Right atrium auricular region (tissue), 2 donors: ENCODE measurements around the gene APC. TPM values are rescaled to one million over a fixed set of nuclear protein-coding genes. Genes with fewer than 3 reads are reported as not detected.

ENCODE experiments used
- DNase-seq: peaks from one replicate; pipeline ENCODE4 v3.0.0-alpha.2; 2019; ENCODE audit warnings: low spot score
- H3K27ac ChIP-seq, 2 donors: fragments of 200-600 bp; sonication (generic); 1 replicate in 1 of 2; 2 replicates in 1 of 2; pipeline ENCODE4 v1.5.1; 2016 to 2019
- H3K27me3 ChIP-seq, 2 donors: fragments of 200-600 bp; sonication (generic); one replicate each; pipeline versions ENCODE4 v1.5.1 to v1.6.0; 2017 to 2019
- H3K36me3 ChIP-seq: fragments of 200-600 bp; sonication (generic); one replicate; pipeline ENCODE4 v1.5.1; 2016
- H3K4me1 ChIP-seq, 2 donors: fragments of 200-600 bp; sonication (generic); one replicate each; pipeline versions ENCODE4 v1.5.1 to v1.6.0; 2017 to 2019
- H3K4me3 ChIP-seq, 2 donors: fragments of 200-600 bp; sonication (generic); 1 replicate in 1 of 2; 2 replicates in 1 of 2; pipeline ENCODE4 v1.5.1; 2017 to 2019; ENCODE audit warnings: mild to moderate bottlenecking in 1 of 2, moderate library complexity in 1 of 2
- H3K9me3 ChIP-seq, 2 donors: fragments of 200-600 bp; sonication (generic); one replicate each; pipeline ENCODE4 v1.5.1; 2019
- CTCF ChIP-seq, 2 donors: fragments of 200-600 bp; sonication (generic); IDR thresholded peaks; one replicate each; pipeline ENCODE4 v1.5.1; 2019; ENCODE audit warnings: antibody characterized with exemption in 2 of 2
- total RNA-seq, 2 donors: library from RNA; depleted of rRNA; stranded (reverse); fragments of >200 nt; gene quantifications; one replicate each; pipeline ENCODE4 v1.1.0, GENCODE V29; 2016

APC gene
- total RNA-seq, 2 donors from 2014 or later, result 38.3 to 50.9 TPM

- peaks cover 55% of the 10 kb centered on the region for H3K36me3 ChIP-seq
- H3K27me3 ChIP-seq, result no peaks in the 10 kb centered on the region
- no peak for TF ChIP-seq CTCF (IDR thresholded peaks at IDR 0.05)
- no peak overlapping the region for H3K4me3 ChIP-seq
- H3K4me1 ChIP-seq, result no peaks in the 10 kb centered on the region
- no peak overlapping the region for H3K27ac ChIP-seq
- no peaks in the 10 kb centered on the region for H3K9me3 ChIP-seq
- no peak for DNase-seq
These were observed 86.5 kb downstream of the APC start for GRCh38 chr5:112824197-112824596.

- H3K36me3 ChIP-seq, result peaks cover 39% of the 10 kb centered on the region
- DNase-seq, result no peak
- H3K27ac ChIP-seq, result no peak overlapping the region
- no peak overlapping the region for H3K4me3 ChIP-seq
- no peaks in the 10 kb centered on the region for H3K27me3 ChIP-seq
- H3K4me1 ChIP-seq, result no peaks in the 10 kb centered on the region
- H3K9me3 ChIP-seq, result no peaks in the 10 kb centered on the region
- no peak for TF ChIP-seq CTCF (IDR thresholded peaks at IDR 0.05)
These were observed 92.7 kb downstream of the APC start for GRCh38 chr5:112830378-112830777.

- H3K27me3 ChIP-seq, result no peaks in the 10 kb centered on the region
- H3K4me3 ChIP-seq, result no peak overlapping the region
- no peaks in the 10 kb centered on the region for H3K9me3 ChIP-seq
- no peaks in the 10 kb centered on the region for H3K4me1 ChIP-seq
- peaks cover 34% of the 10 kb centered on the region for H3K36me3 ChIP-seq
- no peak for TF ChIP-seq CTCF (IDR thresholded peaks at IDR 0.05)
- DNase-seq, result no peak
- H3K27ac ChIP-seq, result no peak overlapping the region
These were observed 96.3 kb downstream of the APC start for GRCh38 chr5:112833971-112834370.

- Histone ChIP-seq H3K27me3 (no peaks in the 10 kb centered on the region), H3K27ac (no peak overlapping the region), H3K36me3 (no peaks in the 10 kb centered on the region), H3K4me1 (no peaks in the 10 kb centered on the region), H3K4me3 (no peak overlapping the region), H3K9me3 (no peaks in the 10 kb centered on the region)
- no peak for TF ChIP-seq CTCF (IDR thresholded peaks at IDR 0.05)
- DNase-seq, result no peak
These were observed 106.8 kb downstream of the APC start for GRCh38 chr5:112844489-112844888.

GRCh38 chr5:112846556-112846955, 108.9 kb downstream of the APC start:
- no peaks in the 10 kb centered on the region for H3K9me3 ChIP-seq
- no peak overlapping the region for H3K4me3 ChIP-seq
- TF ChIP-seq CTCF (IDR thresholded peaks at IDR 0.05), result no peak
- H3K4me1 ChIP-seq, result no peaks in the 10 kb centered on the region
- H3K27me3 ChIP-seq, result no peaks in the 10 kb centered on the region
- DNase-seq, result no peak
- H3K27ac ChIP-seq, result no peak overlapping the region
- no peaks in the 10 kb centered on the region for H3K36me3 ChIP-seq

- Histone ChIP-seq H3K36me3 (no peaks in the 10 kb centered on the region), H3K4me1 (no peaks in the 10 kb centered on the region), H3K4me3 (no peak overlapping the region), H3K27ac (no peak overlapping the region), H3K9me3 (no peaks in the 10 kb centered on the region), H3K27me3 (no peaks in the 10 kb centered on the region)
- no peak for DNase-seq
- TF ChIP-seq CTCF (IDR thresholded peaks at IDR 0.05), result no peak
These were observed 109.6 kb downstream of the APC start for GRCh38 chr5:112847306-112847705.
